Endodermal cell (in vitro differentiated cells): ENCODE results near the gene PCGF3. TPM values are rescaled to one million over a fixed set of nuclear protein-coding genes. Genes with fewer than 3 reads are reported as not detected.

Source experiments
- DNase-seq: peaks from one replicate; pipeline ENCODE4 v3.0.0-alpha.2; 2017
- H3K27ac ChIP-seq: 2 replicates; pipeline ENCODE4 v1.5.1; 2013; ENCODE audit warnings: mild to moderate bottlenecking, low read depth, low read length, moderate library complexity
- H3K27me3 ChIP-seq: 2 replicates; pipeline ENCODE4 v1.6.1; 2013; ENCODE audit warnings: mild to moderate bottlenecking, low read length, moderate library complexity; ENCODE audit not compliant: insufficient read depth, control insufficient read depth, poor library complexity, severe bottlenecking
- H3K36me3 ChIP-seq: 2 replicates; pipeline ENCODE4 v1.7.0; 2013; ENCODE audit warnings: mild to moderate bottlenecking, low read length, moderate library complexity; ENCODE audit not compliant: control insufficient read depth, insufficient read depth
- H3K4me1 ChIP-seq: one replicate; pipeline ENCODE4 v1.7.0; 2013; ENCODE audit warnings: low read length; ENCODE audit not compliant: control insufficient read depth, insufficient read depth
- H3K4me3 ChIP-seq: 2 replicates; pipeline ENCODE4 v1.5.1; 2013; ENCODE audit warnings: mild to moderate bottlenecking, low read length, moderate library complexity
- H3K9ac ChIP-seq: 2 replicates; pipeline ENCODE4 v1.6.1; 2013; ENCODE audit warnings: mild to moderate bottlenecking, low read length, moderate library complexity; ENCODE audit not compliant: poor library complexity, severe bottlenecking; ENCODE audit errors: extremely low read depth
- H3K9me3 ChIP-seq: 2 replicates; pipeline ENCODE4 v1.6.1; 2013; ENCODE audit warnings: mild to moderate bottlenecking, low read length, moderate library complexity; ENCODE audit not compliant: control insufficient read depth
- H3K27ac Mint-ChIP-seq: 2 replicates; pipeline ENCODE4 v1.8.0; 2020; ENCODE audit warnings: mixed read lengths
- H3K27me3 Mint-ChIP-seq: 2 replicates; pipeline ENCODE4 v1.8.0; 2021; ENCODE audit warnings: mild to moderate bottlenecking, mixed read lengths; ENCODE audit not compliant: insufficient read depth
- H3K36me3 Mint-ChIP-seq: 2 replicates; pipeline ENCODE4 v1.8.0; 2020; ENCODE audit warnings: low read depth, mixed read lengths
- H3K4me1 Mint-ChIP-seq: 2 replicates; pipeline ENCODE4 v1.8.0; 2020; ENCODE audit warnings: mixed read lengths
- H3K4me3 Mint-ChIP-seq: 2 replicates; pipeline ENCODE4 v1.8.0; 2020; ENCODE audit warnings: mild to moderate bottlenecking, moderate library complexity, mixed read lengths
- H3K9me3 Mint-ChIP-seq: 2 replicates; pipeline ENCODE4 v1.8.0; 2020; ENCODE audit warnings: mild to moderate bottlenecking, mixed read lengths
- WGBS, 2 experiments: methylation state at CpG; one replicate each; pipeline versions ENCODE4 v1.1.5 to v1.1.7; 2013; ENCODE audit warnings: missing lambda C conversion rate in 2 of 2, mixed read lengths in 1 of 2; ENCODE audit not compliant: insufficient coverage in 1 of 2, insufficient read length in 1 of 2; 5-methylcytosine and 5-hydroxymethylcytosine counted together
- total RNA-seq, 2 donors: library from RNA; stranded (reverse); fragmentation: NEBNext Ultra II Directional in 1 of 2; extraction: Animal tissue kit (Norgen Biotek cat#: 25700) in 1 of 2; gene quantifications; 2 replicates in 1 of 2; 3 replicates in 1 of 2; pipeline ENCODE4 v1.2.1, GENCODE V29; 2021
- TF ChIP-seq, protein P1 (sequence below): fragments of 200-600 bp; sonication (generic); conservative IDR thresholded peaks from 2 replicates; pipeline ENCODE4 v1.5.0; 2021; ENCODE audit warnings: antibody characterized with exemption, mild to moderate bottlenecking

The PCGF3 gene
- total RNA-seq, 2 donors from 2014 or later = 53.1 to 64.0 TPM

DNA sequence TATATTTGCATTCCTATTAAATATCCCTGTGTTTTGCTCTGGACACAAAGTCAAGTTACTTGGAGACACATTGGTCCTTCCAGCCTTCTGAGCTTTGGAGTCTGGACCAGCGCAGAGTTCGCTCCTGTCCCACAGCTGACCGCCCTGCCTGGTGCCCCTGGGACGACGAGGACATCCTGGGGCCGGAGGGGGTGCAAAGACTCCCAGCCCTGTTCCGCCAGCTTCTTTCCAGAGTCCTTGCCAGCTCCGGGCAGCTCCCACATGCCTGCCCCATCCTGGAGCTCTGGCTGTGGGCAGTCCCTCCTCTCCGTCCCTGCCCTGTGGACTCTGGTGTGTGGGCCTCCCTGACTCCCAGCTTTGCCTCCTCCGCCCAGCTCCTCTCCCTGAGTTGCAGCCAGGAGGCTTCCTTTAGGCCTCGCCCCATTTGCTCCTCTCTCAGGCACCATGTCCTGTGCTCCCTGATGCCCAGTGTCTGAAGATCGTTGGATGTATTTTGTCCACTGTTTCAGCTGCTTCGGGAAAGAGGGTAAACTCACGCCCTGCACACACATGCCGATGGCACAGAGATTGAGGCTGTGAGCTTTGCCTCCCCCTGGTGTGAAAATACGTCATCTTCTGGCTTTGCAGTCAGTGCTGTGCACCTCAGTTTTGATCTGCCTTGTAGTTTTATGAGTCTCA is 4.9 kb upstream of the PCGF3 start:
- Histone ChIP-seq H3K36me3 (no peaks in the 10 kb centered on the region), H3K9ac (no peak overlapping the region), H3K4me1 (no peaks in the 10 kb centered on the region), H3K9me3 (no peaks in the 10 kb centered on the region), H3K27me3 (peaks cover 6% of the 10 kb centered on the region), H3K4me3 (no peak overlapping the region), H3K27ac (no peak overlapping the region)
- DNase-seq = no peak
- WGBS, 2 experiments = 90% methylated on average over 12 to 16 of the region's 16 CpGs
- Mint-ChIP-seq H3K36me3 (no peaks in the 10 kb centered on the region), H3K4me3 (no peak overlapping the region), H3K27ac (no peak overlapping the region), H3K27me3 (peaks cover 24% of the 10 kb centered on the region), H3K9me3 (no peaks in the 10 kb centered on the region), H3K4me1 (no peaks in the 10 kb centered on the region)
- TF ChIP-seq, protein P1, sequence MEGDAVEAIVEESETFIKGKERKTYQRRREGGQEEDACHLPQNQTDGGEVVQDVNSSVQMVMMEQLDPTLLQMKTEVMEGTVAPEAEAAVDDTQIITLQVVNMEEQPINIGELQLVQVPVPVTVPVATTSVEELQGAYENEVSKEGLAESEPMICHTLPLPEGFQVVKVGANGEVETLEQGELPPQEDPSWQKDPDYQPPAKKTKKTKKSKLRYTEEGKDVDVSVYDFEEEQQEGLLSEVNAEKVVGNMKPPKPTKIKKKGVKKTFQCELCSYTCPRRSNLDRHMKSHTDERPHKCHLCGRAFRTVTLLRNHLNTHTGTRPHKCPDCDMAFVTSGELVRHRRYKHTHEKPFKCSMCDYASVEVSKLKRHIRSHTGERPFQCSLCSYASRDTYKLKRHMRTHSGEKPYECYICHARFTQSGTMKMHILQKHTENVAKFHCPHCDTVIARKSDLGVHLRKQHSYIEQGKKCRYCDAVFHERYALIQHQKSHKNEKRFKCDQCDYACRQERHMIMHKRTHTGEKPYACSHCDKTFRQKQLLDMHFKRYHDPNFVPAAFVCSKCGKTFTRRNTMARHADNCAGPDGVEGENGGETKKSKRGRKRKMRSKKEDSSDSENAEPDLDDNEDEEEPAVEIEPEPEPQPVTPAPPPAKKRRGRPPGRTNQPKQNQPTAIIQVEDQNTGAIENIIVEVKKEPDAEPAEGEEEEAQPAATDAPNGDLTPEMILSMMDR = peak; percentile 40

DNA sequence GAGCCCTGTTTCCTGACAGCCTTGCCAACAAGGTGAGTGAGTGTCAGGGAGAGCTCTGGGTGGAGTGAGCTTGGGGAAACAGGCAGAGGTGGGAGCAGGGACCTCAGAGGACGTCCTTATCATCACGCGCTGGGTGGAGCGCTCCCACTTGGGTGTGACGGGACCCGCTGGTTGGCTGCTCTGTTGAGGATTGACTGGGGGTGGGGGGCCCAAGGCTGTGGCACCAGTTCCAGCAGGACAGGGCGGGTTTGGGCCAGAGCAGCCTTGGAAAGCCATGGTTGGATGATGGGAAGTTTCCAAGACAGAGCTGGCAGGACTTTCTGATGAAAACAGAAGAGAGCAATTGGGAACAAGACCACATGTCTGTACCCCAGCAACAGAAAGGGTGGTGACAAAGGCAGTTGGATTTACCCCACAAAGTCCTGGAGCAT is 3.0 kb upstream of the PCGF3 start:
- H3K4me1 Mint-ChIP-seq = no peaks in the 10 kb centered on the region
- no peak overlapping the region for H3K4me3 Mint-ChIP-seq
- DNase-seq = no peak
- Histone ChIP-seq H3K36me3 (no peaks in the 10 kb centered on the region), H3K4me3 (no peak overlapping the region), H3K27ac (no peak overlapping the region), H3K9me3 (no peaks in the 10 kb centered on the region), H3K9ac (no peak overlapping the region), H3K4me1 (no peaks in the 10 kb centered on the region), H3K27me3 (peaks cover 6% of the 10 kb centered on the region)
- 96 to 97% methylated on average over 5 to 7 of the region's 7 CpGs for WGBS, 2 experiments
- peaks cover 24% of the 10 kb centered on the region for H3K27me3 Mint-ChIP-seq
- TF ChIP-seq, protein P1 = no peak
- no peaks in the 10 kb centered on the region for H3K36me3 Mint-ChIP-seq
- no peak overlapping the region for H3K27ac Mint-ChIP-seq
- no peaks in the 10 kb centered on the region for H3K9me3 Mint-ChIP-seq

DNA sequence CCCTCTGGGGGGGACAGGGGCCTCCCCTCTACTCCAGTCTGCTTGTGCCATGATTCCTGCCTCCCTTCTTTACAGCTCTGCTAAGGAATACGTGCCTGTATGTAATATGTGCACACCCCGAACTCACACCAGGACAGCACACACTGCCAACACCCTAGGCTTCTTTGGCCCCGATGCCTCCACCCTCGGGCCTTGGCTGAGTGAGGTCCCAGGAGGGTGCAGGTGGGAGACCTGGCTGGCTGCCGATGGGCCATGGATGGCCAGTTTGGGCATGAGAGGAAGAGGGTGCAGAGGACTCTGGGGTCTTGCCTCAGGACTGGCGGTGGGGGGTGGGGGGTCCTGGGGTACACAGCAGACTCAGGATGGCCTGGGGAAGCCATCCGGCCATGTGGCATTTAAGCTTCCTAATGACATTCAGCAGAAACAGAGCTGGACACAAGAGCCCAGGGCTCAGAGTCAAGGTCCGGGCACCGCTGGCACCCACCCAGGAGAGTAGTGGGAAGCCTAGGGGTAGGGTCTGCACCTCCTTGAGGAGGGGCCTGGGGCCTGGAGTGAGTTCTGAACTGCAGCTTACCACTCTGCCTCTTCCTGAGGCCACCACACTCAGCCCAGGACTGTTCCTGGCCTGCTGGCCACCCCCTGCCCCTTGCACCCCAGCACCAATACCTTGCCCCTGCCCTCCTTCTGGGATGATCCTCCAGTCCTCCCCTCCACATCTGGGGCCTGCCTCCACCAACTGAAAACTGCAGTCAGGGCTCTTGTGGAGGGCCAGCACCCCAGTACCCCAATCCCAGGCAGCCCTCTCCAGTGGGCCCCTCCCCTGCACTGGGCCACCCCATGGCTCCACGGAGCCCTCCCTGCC is 2.1 kb upstream of the PCGF3 start:
- Mint-ChIP-seq H3K4me1 (no peaks in the 10 kb centered on the region), H3K27ac (no peak overlapping the region), H3K27me3 (peaks cover 24% of the 10 kb centered on the region), H3K36me3 (peaks cover 1% of the 10 kb centered on the region), H3K9me3 (peaks cover under 1% of the 10 kb centered on the region), H3K4me3 (no peak overlapping the region)
- Histone ChIP-seq H3K4me1 (no peaks in the 10 kb centered on the region), H3K36me3 (peaks cover 6% of the 10 kb centered on the region), H3K9ac (no peak overlapping the region), H3K27me3 (peaks cover 6% of the 10 kb centered on the region), H3K9me3 (no peaks in the 10 kb centered on the region), H3K4me3 (no peak overlapping the region), H3K27ac (no peak overlapping the region)
- WGBS, 2 experiments = 91 to 92% methylated on average over 6 to 10 of the region's 10 CpGs
- DNase-seq = no peak
- TF ChIP-seq, protein P1 = no peak
